GM12878 (cell line): ENCODE results near the gene CWC22.

ENCODE experiments used
- SPI1 ChIP-seq: IDR thresholded peaks from 2 replicates; pipeline ENCODE4 v1.6.1; 2011; ENCODE audit warnings: low read depth, mild to moderate bottlenecking, low read length, moderate library complexity, borderline replicate concordance; ENCODE audit not compliant: insufficient read depth
- ZNF217 ChIP-seq: fragments of 450-650 bp; IDR thresholded peaks from 2 replicates; pipeline ENCODE4 v1.6.1; 2017; ENCODE audit warnings: antibody characterized with exemption, mild to moderate bottlenecking
- ZNF274 ChIP-seq: IDR thresholded peaks from one replicate; pipeline ENCODE4 v1.8.0; 2011; ENCODE audit not compliant: insufficient read length, insufficient read depth
- TF ChIP-seq, protein P1 (sequence below), 3 experiments: IDR thresholded peaks in 2 of 3; conservative IDR thresholded peaks in 1 of 3; 2 replicates each; pipeline ENCODE4 v1.5.1; 2011; ENCODE audit warnings: low read depth in 3 of 3, low read length in 3 of 3, mild to moderate bottlenecking in 3 of 3, control low read depth in 2 of 3, moderate library complexity in 2 of 3, inconsistent platforms in 1 of 3, mixed read lengths in 1 of 3; ENCODE audit not compliant: control insufficient read depth in 2 of 3, insufficient read depth in 1 of 3; ENCODE audit errors: extremely low read depth in 1 of 3

DNA sequence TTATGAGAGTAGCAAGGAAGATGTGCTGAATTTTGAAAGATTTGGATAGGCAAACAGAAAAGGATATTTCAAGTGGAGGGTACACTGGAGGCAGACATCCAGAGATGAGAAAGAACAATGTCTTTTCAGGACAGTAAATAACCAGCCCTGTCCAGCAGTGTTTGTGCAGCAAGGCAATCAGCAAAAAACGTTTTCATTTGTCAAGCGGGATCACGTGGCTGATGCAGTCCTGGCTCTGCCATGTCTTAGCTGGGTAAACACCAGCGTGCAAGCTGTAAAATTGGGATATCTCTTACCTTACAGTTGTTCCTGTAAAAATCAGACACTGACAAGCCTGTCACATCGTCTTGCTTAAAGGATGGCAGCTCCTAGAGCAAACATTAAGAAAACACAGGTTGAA is 67.8 kb downstream of the CWC22 start:
- TF ChIP-seq, protein P1, sequence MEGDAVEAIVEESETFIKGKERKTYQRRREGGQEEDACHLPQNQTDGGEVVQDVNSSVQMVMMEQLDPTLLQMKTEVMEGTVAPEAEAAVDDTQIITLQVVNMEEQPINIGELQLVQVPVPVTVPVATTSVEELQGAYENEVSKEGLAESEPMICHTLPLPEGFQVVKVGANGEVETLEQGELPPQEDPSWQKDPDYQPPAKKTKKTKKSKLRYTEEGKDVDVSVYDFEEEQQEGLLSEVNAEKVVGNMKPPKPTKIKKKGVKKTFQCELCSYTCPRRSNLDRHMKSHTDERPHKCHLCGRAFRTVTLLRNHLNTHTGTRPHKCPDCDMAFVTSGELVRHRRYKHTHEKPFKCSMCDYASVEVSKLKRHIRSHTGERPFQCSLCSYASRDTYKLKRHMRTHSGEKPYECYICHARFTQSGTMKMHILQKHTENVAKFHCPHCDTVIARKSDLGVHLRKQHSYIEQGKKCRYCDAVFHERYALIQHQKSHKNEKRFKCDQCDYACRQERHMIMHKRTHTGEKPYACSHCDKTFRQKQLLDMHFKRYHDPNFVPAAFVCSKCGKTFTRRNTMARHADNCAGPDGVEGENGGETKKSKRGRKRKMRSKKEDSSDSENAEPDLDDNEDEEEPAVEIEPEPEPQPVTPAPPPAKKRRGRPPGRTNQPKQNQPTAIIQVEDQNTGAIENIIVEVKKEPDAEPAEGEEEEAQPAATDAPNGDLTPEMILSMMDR (IDR thresholded peaks at IDR 0.05 in 2 of 3, conservative IDR thresholded peaks at IDR 0.05 in 1 of 3; ENCODE audit: control insufficient read depth in 2 of 3, extremely low read depth in 1 of 3, insufficient read depth in 1 of 3, low read depth in 3 of 3, low read length in 3 of 3) = no peak
- no peak for TF ChIP-seq SPI1
- TF ChIP-seq ZNF274 = no peak
- TF ChIP-seq ZNF217 = no peak
